Measurements from ENCODE around the gene TUBB. TPM values are rescaled to one million over a fixed set of nuclear protein-coding genes. Genes with fewer than 3 reads are reported as not detected.

The TUBB gene
- total and polyA plus RNA-seq, 9 of the 15 experiments (the other 6 are each of a cell fraction or from before 2014, with no cell fraction given): 971 to 2,870 (median 1,478) TPM

GRCh38 chr6:30690403-30691207 is 29.5 kb upstream of the TUBB start, which contains the start of gene NRM (continued):
- TF ChIP-seq AFF1 (IDR thresholded peaks at IDR 0.05; ENCODE audit: low read depth in 1 of 2, partially characterized antibody in 2 of 2) (no peak), RAD51 (IDR thresholded peaks at IDR 0.05; ENCODE audit: borderline replicate concordance, low read depth) (no peak), GATA2 (CRISPR knock-in tag; IDR thresholded peaks at IDR 0.05) (no peak), RBM34 (IDR thresholded peaks at IDR 0.05; ENCODE audit: borderline replicate concordance, insufficient read depth, low read length) (no peak), ZBTB8A (IDR thresholded peaks at IDR 0.05; ENCODE audit: partially characterized antibody) (no peak), ATF7 (IDR thresholded peaks at IDR 0.05) (peak; percentile 39), SETDB1 (IDR thresholded peaks at IDR 0.05; ENCODE audit: low read length) (no peak), RBFOX2 (IDR thresholded peaks at IDR 0.05; ENCODE audit: low read depth, low read length) (peak; percentile 74), ARID3A (IDR thresholded peaks at IDR 0.05; ENCODE audit: borderline replicate concordance, low read depth, low read length) (no peak), PHF20 (IDR thresholded peaks at IDR 0.05; ENCODE audit: partially characterized antibody) (no peak), ZNF586 (CRISPR knock-in tag; conservative IDR thresholded peaks at IDR 0.05) (no peak), SAP30 (IDR thresholded peaks at IDR 0.05; ENCODE audit: borderline replicate concordance, insufficient read depth, low read depth, low read length, poor library complexity, severe bottlenecking) (peak; percentile 56), ELF4 (CRISPR knock-in tag; IDR thresholded peaks at IDR 0.05) (0 out of 2 replicates have a peak, but pooled peaks have one; percentile 51), FOXA3 (CRISPR knock-in tag; conservative IDR thresholded peaks at IDR 0.05 in 1 of 2, IDR thresholded peaks at IDR 0.05 in 1 of 2) (no peak), PCBP1 (IDR thresholded peaks at IDR 0.05; ENCODE audit: low read depth, low read length, poor library complexity, severe bottlenecking) (no peak), ELK3 (CRISPR knock-in tag; IDR thresholded peaks at IDR 0.05) (no peak), IFI16 (CRISPR knock-in tag; IDR thresholded peaks at IDR 0.05) (no peak), ZNF740 (CRISPR knock-in tag; IDR thresholded peaks at IDR 0.05) (0 out of 2 replicates have a peak, but pooled peaks have one; percentile 21), ZNF740 (tag; IDR thresholded peaks at IDR 0.05) (no peak), ZBED1 (IDR thresholded peaks at IDR 0.05) (0 out of 2 replicates have a peak, but pooled peaks have one; percentile 46)

All from K562 (cell line).